Ureter (tissue), 1 donor: ENCODE measurements around the gene AMZ2. TPM values are rescaled to one million over a fixed set of nuclear protein-coding genes. Genes with fewer than 3 reads are reported as not detected.

ENCODE experiments used
- DNase-seq: peaks from one replicate; pipeline ENCODE4 v3.0.0-alpha.2; 2020; ENCODE audit warnings: low spot score
- total RNA-seq: library from RNA; stranded (reverse); gene quantifications from one replicate; pipeline ENCODE4 v1.2.4, GENCODE V29; 2023
- donor health status: DM: yes; HTN: yes; CAD: no.

Gene AMZ2
- total RNA-seq, 1 donor from 2014 or later: 83.2 TPM

- peak; percentile 82 for DNase-seq
These were observed 43.4 kb downstream of the AMZ2 start, which contains the start of the genes ARSG and SLC16A6 for GRCh38 chr17:68290955-68291835. TSS of gene ARSG (plus strand) at chr17:68291495. CDS start at chr17:68307494, 15,999 bp downstream. TSS of gene SLC16A6 (minus strand) at chr17:68291127. CDS start at chr17:68278320, 12,807 bp downstream.

- DNase-seq: peak; percentile 85
These were observed 44.2 kb downstream of the AMZ2 start for GRCh38 chr17:68291836-68292688.

GRCh38 chr17:68292689-68293040, 44.8 kb downstream of the AMZ2 start:
- DNase-seq: no peak

- no peak for DNase-seq
These were observed 45.8 kb downstream of the AMZ2 start for GRCh38 chr17:68293490-68294195.

- no peak for DNase-seq
These were observed 46.3 kb downstream of the AMZ2 start for GRCh38 chr17:68294196-68294555.

GRCh38 chr17:68294617-68295016, 46.8 kb downstream of the AMZ2 start:
- no peak for DNase-seq

- no peak for DNase-seq
These were observed 47.2 kb downstream of the AMZ2 start for GRCh38 chr17:68295086-68295485.

- DNase-seq: no peak
These were observed 48.7 kb downstream of the AMZ2 start for GRCh38 chr17:68296217-68297191.

- DNase-seq: no peak
These were observed 49.4 kb downstream of the AMZ2 start for GRCh38 chr17:68297195-68297594.

- DNase-seq: no peak
These were observed 50.8 kb downstream of the AMZ2 start for GRCh38 chr17:68298601-68299000.

- DNase-seq: no peak
These were observed 52.0 kb downstream of the AMZ2 start for GRCh38 chr17:68299817-68300216.

GRCh38 chr17:68301438-68301959, 53.7 kb downstream of the AMZ2 start:
- DNase-seq: no peak

GRCh38 chr17:68302066-68302564, 54.3 kb downstream of the AMZ2 start:
- DNase-seq: no peak

GRCh38 chr17:68302666-68303065, 54.8 kb downstream of the AMZ2 start:
- no peak for DNase-seq

GRCh38 chr17:68304706-68305105, 56.9 kb downstream of the AMZ2 start:
- DNase-seq: no peak

GRCh38 chr17:68305142-68305541, 57.3 kb downstream of the AMZ2 start:
- DNase-seq: no peak
